PC-3 (cell line): Measurements from ENCODE around the gene RNF149. TPM values are rescaled to one million over a fixed set of nuclear protein-coding genes. Genes with fewer than 3 reads are reported as not detected.

Experiments
- ATAC-seq: fragments of 200-7000 bp; cut with Tn5 transposase; 2 replicates; pipeline ENCODE4 v1.9.1; 2020; ENCODE audit warnings: mild to moderate bottlenecking, moderate library complexity
- BruUV-seq: library from RNA; stranded (reverse); fragments of 400-500 nt; replicated peaks from 2 replicates; lab custom pipeline; 2021; lab: Mats Ljungman, UMichigan
- CTCF ChIA-PET: fragments of 300-600 bp; sonication (Branson Sonifier 250); formaldehyde crosslinking; loops from one replicate; lab custom pipeline; 2022; ENCODE audit warnings: antibody characterized with exemption; lab: Charles Lee
- POLR2A ChIA-PET: fragments of 300-600 bp; sonication (Branson Sonifier 250); formaldehyde crosslinking; loops from one replicate; lab custom pipeline; 2022; ENCODE audit warnings: antibody characterized with exemption; ENCODE audit not compliant: unreplicated experiment; lab: Charles Lee
- DNase-seq: peaks from one replicate; pipeline ENCODE4 v3.0.0-alpha.2; 2015
- H2AFZ ChIP-seq: fragments of 300-600 bp; sonication (generic); 2 replicates; pipeline ENCODE4 v1.6.0; 2016; ENCODE audit warnings: antibody characterized with exemption, low read length
- H3F3A ChIP-seq: fragments of 300-600 bp; sonication (generic); one replicate; pipeline ENCODE4 v1.6.0; 2017; ENCODE audit warnings: antibody characterized with exemption, low read length, control low read depth, mild to moderate bottlenecking; ENCODE audit not compliant: unreplicated experiment
- H3K27ac ChIP-seq: fragments of 300-600 bp; sonication (generic); 2 replicates; pipeline ENCODE4 v1.5.1; 2016; ENCODE audit warnings: mild to moderate bottlenecking, low read length
- H3K27me3 ChIP-seq: fragments of 300-600 bp; sonication (generic); 2 replicates; pipeline ENCODE4 v1.6.1; 2016; ENCODE audit warnings: low read length, mixed read lengths
- H3K36me3 ChIP-seq: fragments of 300-600 bp; sonication (generic); 2 replicates; pipeline ENCODE4 v1.6.1; 2016; ENCODE audit warnings: low read depth, mixed run types, low read length, mixed read lengths
- H3K4me1 ChIP-seq: fragments of 300-600 bp; sonication (generic); 2 replicates; pipeline ENCODE4 v1.5.1; 2016; ENCODE audit warnings: low read length; ENCODE audit not compliant: insufficient read depth
- H3K4me2 ChIP-seq: fragments of 300-600 bp; sonication (generic); 2 replicates; pipeline ENCODE4 v1.6.0; 2016; ENCODE audit warnings: low read length
- H3K4me3 ChIP-seq: fragments of 300-600 bp; sonication (generic); 2 replicates; pipeline ENCODE4 v1.5.1; 2016; ENCODE audit warnings: mild to moderate bottlenecking, low read length, mixed read lengths
- H3K79me2 ChIP-seq: fragments of 300-600 bp; sonication (generic); 2 replicates; pipeline ENCODE4 v1.6.1; 2017; ENCODE audit warnings: low read length, mixed read lengths
- H3K9ac ChIP-seq: fragments of 300-600 bp; sonication (generic); 2 replicates; pipeline ENCODE4 v1.6.0; 2016; ENCODE audit warnings: mild to moderate bottlenecking, low read length
- H3K9me2 ChIP-seq: fragments of 300-600 bp; sonication (generic); replicated peaks from 2 replicates; pipeline ENCODE4 v1.6.1; 2016; ENCODE audit warnings: mixed run types, low read length, mixed read lengths
- H3K9me3 ChIP-seq: fragments of 300-600 bp; sonication (generic); 2 replicates; pipeline ENCODE4 v1.6.1; 2016; ENCODE audit warnings: low read length, mixed read lengths
- H4K20me1 ChIP-seq: fragments of 300-600 bp; sonication (generic); 2 replicates; pipeline ENCODE4 v1.6.1; 2016; ENCODE audit warnings: low read length, mixed read lengths
- EZH2 ChIP-seq: fragments of 300-600 bp; sonication (generic); IDR thresholded peaks from one replicate; pipeline ENCODE4 v1.6.1; 2017; ENCODE audit warnings: antibody characterized with exemption, mild to moderate bottlenecking, low read length; ENCODE audit not compliant: unreplicated experiment
- EZH2phosphoT487 ChIP-seq: fragments of 300-600 bp; sonication (generic); IDR thresholded peaks from 2 replicates; pipeline ENCODE4 v1.6.1; 2018; ENCODE audit warnings: mild to moderate bottlenecking, antibody characterized with exemption, low read length, borderline replicate concordance
- intact Hi-C: fragments of 100-400 bp; cut with micrococcal nuclease; formaldehyde crosslinking; loops from 2 replicates; pipeline ENCODE4 v1.9.0; 2023
- total RNA-seq: library from RNA; depleted of rRNA; stranded (reverse); fragments of >200 nt; gene quantifications from 2 replicates; pipeline ENCODE4 v1.2.3, GENCODE V29; 2014
- TF ChIP-seq, protein P1 (sequence below): fragments of 300-600 bp; sonication (generic); conservative IDR thresholded peaks from 2 replicates; pipeline ENCODE4 v1.5.1; 2017; ENCODE audit warnings: antibody characterized with exemption, low read depth, mild to moderate bottlenecking, low read length

The RNF149 gene
- total RNA-seq, 1 experiment from 2014 or later = 47.3 TPM

- BruUV-seq = TSS peak; percentile 77
- Histone ChIP-seq H3K4me3 (peak overlapping the region; percentile 95), H3K9me2 (no peaks in the 10 kb centered on the region), H3K79me2 (peaks cover 56% of the 10 kb centered on the region), H3K27ac (0 out of 2 replicates have a peak overlapping the region, but pooled peaks have one; percentile 67), H3K4me2 (peak overlapping the region; percentile 99), H3K36me3 (peaks cover 9% of the 10 kb centered on the region; the same call in 1 of the 2 replicates), H3K9me3 (no peaks in the 10 kb centered on the region), H2AFZ (peak overlapping the region; percentile 96; the same call in 1 of the 2 replicates), H3K27me3 (no peaks in the 10 kb centered on the region), H3K4me1 (peaks cover 30% of the 10 kb centered on the region), H3K9ac (peak overlapping the region; percentile 98), H3F3A (no peaks in the 10 kb centered on the region), H4K20me1 (peaks cover 14% of the 10 kb centered on the region)
- ChIA-PET CTCF (interaction anchor here (0.6 kb wide), 1 partner anchor 986 kb away, joined by 3 read pairs; no protein-coding TSS in a partner anchor), POLR2A (interaction anchor here (0.6 kb wide), 2 partner anchors 35 to 581 kb away, joined by 3 read pairs; no protein-coding TSS in a partner anchor)
- TF ChIP-seq EZH2 = no peak
- TF ChIP-seq EZH2phosphoT487 = no peak
- TF ChIP-seq, protein P1, sequence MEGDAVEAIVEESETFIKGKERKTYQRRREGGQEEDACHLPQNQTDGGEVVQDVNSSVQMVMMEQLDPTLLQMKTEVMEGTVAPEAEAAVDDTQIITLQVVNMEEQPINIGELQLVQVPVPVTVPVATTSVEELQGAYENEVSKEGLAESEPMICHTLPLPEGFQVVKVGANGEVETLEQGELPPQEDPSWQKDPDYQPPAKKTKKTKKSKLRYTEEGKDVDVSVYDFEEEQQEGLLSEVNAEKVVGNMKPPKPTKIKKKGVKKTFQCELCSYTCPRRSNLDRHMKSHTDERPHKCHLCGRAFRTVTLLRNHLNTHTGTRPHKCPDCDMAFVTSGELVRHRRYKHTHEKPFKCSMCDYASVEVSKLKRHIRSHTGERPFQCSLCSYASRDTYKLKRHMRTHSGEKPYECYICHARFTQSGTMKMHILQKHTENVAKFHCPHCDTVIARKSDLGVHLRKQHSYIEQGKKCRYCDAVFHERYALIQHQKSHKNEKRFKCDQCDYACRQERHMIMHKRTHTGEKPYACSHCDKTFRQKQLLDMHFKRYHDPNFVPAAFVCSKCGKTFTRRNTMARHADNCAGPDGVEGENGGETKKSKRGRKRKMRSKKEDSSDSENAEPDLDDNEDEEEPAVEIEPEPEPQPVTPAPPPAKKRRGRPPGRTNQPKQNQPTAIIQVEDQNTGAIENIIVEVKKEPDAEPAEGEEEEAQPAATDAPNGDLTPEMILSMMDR = no peak
- DNase-seq (peak; percentile 28), ATAC-seq (no peak)
- intact Hi-C loops = no loop called here
Measured at GRCh38 chr2:101253703-101254450, 54.6 kb downstream of the RNF149 start.

- no TSS peak for BruUV-seq
- CTCF ChIA-PET = interaction anchor here (0.5 to 1.5 kb wide), 4 partner anchors 11 to 1770 kb away, joined by 3 to 5 read pairs (median 4); no protein-coding TSS in a partner anchor
- H3K4me1 ChIP-seq = peaks cover 30% of the 10 kb centered on the region
- TF ChIP-seq EZH2phosphoT487 (no peak), EZH2 (no peak)
- TF ChIP-seq, protein P1 = no peak
- peak overlapping the region; percentile 98 for H3K9ac ChIP-seq
- no peaks in the 10 kb centered on the region for H3K9me3 ChIP-seq
- H3F3A ChIP-seq = no peaks in the 10 kb centered on the region
- peak; percentile 54 for ATAC-seq
- POLR2A ChIA-PET = interaction anchor here (0.6 to 1.2 kb wide), 2 partner anchors 582 to 1083 kb away, joined by 3 read pairs; no protein-coding TSS in a partner anchor
- H3K27ac ChIP-seq = peak overlapping the region; percentile 67
- peaks cover 14% of the 10 kb centered on the region for H4K20me1 ChIP-seq
- intact Hi-C loops = no loop called here
- H3K4me3 ChIP-seq = peak overlapping the region; percentile 95
- H3K79me2 ChIP-seq = peaks cover 51% of the 10 kb centered on the region
- peak overlapping the region; percentile 96 for H2AFZ ChIP-seq
- H3K4me2 ChIP-seq = peak overlapping the region; percentile 99
- DNase-seq = peak; percentile 61
- peaks cover 4% of the 10 kb centered on the region; the same call in 1 of the 2 replicates for H3K36me3 ChIP-seq
- H3K9me2 ChIP-seq = no peaks in the 10 kb centered on the region
- H3K27me3 ChIP-seq = no peaks in the 10 kb centered on the region
Measured at GRCh38 chr2:101253013-101253702, 55.3 kb downstream of the RNF149 start.
